GM18511 (cell line): ENCODE measurements around the gene JAK3.
"Not testable (repeated sequence)": the region's sequence is repeated elsewhere in the genome, so short reads cannot be mapped to it uniquely, and the experiment has no call there.

Source experiments
- ATAC-seq: cut with Tn5 transposase; IDR thresholded peaks from one replicate; pipeline ENCODE4 v1.9.1; 2021; ENCODE audit warnings: mild to moderate bottlenecking, moderate library complexity; ENCODE audit not compliant: unreplicated experiment

JAK3 gene

DNA sequence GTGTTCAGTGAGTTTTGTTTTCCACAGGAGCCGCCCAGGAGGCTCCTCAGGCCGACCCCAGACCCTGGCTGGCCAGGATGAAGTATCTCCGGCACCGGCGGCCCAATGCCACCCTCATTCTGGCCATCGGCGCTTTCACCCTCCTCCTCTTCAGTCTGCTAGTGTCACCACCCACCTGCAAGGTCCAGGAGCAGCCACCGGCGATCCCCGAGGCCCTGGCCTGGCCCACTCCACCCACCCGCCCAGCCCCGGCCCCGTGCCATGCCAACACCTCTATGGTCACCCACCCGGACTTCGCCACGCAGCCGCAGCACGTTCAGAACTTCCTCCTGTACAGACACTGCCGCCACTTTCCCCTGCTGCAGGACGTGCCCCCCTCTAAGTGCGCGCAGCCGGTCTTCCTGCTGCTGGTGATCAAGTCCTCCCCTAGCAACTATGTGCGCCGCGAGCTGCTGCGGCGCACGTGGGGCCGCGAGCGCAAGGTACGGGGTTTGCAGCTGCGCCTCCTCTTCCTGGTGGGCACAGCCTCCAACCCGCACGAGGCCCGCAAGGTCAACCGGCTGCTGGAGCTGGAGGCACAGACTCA lies 40.0 kb downstream of the JAK3 start:
- ATAC-seq = no peak

GRCh38 chr19:17806945-17807344 lies 40.8 kb downstream of the JAK3 start:
- ATAC-seq = no peak

- no peak for ATAC-seq
These were observed 42.4 kb downstream of the JAK3 start for GRCh38 chr19:17805427-17805826.

DNA sequence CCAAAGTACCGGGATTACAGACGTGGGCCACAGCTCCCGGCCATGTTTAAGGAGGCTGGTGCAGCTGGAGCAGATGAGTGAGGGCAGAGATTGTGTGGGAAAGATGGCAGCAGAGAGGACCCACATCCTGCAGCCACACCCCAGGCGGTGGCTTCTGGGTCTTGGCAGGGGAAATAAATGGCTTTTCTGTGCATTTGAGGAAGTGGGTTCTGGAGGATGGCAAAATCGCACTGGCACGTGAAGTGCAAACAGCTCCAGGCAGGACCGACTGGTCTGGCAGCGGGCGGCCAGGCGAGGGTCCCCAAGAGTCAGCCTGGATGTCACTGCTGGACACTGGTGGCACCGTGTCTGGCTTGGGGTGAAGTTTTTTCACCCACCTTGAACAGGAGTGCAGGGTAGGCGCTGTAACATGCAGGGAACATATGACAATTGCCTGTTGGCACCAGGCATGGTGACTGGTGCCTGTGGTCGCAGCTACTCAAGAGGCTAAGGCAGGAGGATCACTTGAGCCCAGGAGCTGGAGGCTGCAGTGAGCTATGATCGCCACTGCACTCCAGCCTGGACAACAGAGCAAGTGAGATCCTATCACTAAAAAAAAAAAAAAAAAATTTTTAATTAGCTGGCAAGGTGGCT lies 44.4 kb downstream of the JAK3 start:
- ATAC-seq = no peak

GRCh38 chr19:17802137-17802858 lies 45.5 kb downstream of the JAK3 start:
- ATAC-seq = no peak

DNA sequence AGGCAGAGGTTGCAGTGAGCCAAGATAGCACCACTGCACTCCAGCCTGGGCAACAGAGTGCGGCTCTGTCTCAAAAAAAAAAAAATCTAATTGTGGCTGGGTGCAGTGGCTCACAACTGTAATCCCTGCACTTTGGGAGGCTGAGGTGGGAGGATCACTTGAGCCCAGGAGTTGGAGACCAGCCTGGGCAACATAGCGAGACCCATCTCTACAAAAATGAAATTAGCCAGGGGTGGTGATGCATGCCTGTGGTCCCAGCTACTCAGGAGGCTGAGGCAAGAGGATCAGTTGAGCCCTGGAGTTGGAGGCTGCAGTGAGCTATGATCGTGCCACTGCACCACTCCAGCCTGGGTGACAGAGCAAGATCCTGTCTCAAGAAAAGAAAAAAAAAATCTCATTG lies 49.2 kb downstream of the JAK3 start:
- ATAC-seq = not testable (repeated sequence)

GRCh38 chr19:17797424-17798201 lies 50.2 kb downstream of the JAK3 start:
- ATAC-seq = no peak

DNA sequence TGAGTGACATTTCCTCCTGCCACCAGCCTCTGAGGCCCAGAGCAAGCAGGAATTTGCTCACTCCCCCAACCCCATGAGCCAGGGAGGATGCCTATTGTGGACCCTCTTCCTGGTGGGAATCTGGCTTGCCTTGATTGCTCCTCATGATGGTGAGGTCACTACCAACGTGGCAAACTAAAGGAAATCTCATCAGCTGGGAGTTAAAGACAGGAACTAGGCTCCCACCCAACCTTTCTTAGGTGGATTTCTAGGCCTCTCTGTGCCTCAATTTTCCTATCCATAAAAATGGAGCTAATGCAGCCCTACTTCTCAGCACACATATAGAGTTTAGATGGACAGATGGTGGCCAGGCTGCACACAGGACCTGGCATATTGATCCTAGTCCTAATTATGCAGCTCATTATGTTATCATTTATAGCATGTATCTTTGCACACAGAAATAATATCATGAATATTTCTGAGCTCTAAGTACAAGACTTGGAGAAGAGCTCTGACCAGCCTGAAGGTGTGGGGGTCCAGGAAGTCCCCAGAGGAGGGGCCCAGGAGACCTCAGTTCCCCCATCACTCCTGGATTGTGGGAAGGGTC lies 50.9 kb downstream of the JAK3 start:
- ATAC-seq = no peak

DNA sequence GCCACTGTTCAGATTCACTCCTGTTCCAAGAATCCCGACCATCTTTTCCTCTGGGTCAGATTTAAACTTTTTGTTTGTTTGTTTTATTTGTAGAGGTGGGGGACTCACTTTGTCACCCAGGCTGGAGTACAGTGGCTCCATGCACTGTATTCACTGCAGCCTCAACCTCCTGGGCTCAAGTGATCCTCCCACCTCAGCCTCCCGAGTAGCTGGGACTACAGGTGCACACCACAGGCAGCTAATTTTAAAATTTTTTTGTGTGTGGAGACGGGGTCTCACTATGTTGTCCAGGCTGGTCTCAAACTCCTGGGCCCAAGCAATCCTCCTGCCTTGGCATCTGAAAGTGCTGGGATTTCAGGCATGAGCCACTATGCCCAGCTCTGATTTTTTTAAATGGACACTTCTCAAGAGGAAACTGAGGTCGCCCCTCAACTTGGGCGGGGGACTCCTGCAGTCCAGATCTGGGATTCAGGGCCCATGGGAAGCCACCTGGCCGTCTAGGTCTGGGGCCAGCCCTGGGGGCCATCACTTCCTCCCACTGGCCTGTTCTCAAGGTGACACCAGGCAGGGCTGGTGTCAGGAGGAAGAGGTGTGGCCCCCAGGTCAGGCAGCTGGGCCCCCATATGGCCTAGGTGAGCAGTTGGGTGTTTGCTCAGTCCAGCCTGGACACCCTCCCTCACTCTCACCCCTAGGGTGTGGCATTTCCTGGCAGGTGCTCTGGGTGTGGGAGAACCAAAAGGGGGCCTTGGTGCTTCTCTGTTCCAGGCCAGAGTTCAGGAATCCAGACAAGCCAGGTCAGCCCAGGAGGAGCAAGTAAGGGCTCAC lies 51.6 kb downstream of the JAK3 start:
- no peak for ATAC-seq

GRCh38 chr19:17795495-17795856 lies 52.3 kb downstream of the JAK3 start:
- no peak for ATAC-seq

- ATAC-seq = no peak
These were observed 52.9 kb downstream of the JAK3 start, which contains the start of gene B3GNT3 for GRCh38 chr19:17794731-17795494. Gene B3GNT3, plus strand, starts transcription at chr19:17795138. Its CDS starts 12,670 bp downstream, at chr19:17807808.

GRCh38 chr19:17794412-17794730 lies 53.4 kb downstream of the JAK3 start:
- ATAC-seq = no peak

DNA sequence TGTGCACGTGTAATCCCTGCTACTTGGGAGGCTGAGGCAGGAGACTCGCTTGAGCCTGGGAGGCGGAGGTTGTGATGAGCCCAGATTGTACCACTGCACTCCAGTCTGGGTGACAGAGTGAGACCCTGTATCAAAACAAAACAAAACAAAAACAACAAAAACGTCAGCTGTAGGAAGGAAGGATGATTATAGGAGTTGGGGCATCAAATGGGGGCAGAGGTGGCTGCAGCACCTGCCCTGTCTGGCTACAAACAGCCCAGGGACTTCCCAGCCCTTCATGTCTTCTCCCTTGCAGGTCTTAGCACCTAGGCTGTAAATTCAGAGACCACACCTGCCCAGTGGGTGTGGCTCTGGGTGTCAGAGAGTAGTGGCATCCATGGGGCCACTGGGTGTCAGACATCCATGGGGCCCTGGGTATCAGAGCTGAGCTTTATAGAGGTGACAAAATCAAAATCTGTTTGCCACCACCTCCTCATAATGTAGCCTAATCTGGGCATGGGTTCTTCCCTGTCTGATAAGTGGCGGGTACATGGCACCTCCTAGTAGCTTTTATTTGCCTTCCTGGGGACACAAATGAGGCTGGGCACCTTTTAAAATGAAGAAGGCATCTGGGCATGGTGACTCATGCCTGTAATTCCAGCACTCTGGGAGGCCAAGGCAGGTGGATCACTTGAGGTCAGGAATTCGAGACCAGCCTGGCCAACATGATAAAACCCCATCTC lies 57.6 kb downstream of the JAK3 start:
- ATAC-seq = no peak

DNA sequence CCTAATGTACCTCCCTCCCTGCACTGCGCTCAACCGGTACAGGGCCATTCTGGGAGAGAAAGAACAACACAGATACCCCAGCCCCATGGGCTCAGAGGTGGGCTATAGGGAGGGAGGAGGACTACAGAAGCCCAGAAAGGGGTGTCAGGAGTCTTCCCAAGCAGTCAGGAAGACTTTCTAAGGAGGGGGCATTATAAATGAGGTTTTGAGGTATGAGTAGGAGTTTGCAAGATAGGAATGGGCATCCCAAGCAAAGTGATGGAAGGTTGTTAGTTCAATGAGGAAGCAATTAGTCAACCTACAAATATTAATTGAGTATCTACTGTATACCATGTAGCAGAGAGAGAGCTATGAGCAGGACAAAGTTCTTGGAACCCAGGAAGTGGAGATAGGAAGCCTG lies 59.1 kb downstream of the JAK3 start:
- ATAC-seq = no peak

DNA sequence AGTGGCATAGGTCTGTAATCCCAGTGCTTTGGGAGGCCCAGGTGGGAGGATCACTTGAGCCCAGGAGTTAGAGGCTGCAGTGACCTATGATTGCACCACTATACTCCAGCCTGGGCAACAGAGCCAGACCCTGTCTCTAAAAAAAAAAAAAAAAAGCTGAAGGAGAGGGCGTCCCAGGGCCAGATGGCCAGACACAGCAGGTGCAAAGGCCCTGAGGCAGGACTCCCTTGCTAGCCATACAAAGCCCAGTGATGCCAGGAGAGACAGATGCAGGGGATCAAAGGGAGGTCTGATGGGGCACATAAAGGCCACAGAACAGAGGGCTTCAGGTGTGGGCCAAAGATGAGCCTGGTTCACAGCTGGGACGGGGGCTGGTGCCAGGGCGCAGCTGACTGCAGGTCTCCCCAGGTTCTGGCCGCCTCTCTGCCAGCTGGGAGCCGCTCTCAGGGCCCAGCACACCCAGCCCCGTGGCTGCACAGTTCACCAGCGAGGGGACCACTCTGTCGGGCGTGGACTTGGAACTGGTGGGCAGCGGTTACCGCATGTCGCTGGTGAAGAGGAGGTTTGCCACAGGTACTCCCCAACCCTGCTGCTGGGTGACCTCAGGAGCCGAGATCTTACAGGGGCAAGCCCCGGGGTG lies 60.4 kb downstream of the JAK3 start:
- no peak for ATAC-seq

GRCh38 chr19:17784201-17785008 lies 63.4 kb downstream of the JAK3 start:
- ATAC-seq = no peak

DNA sequence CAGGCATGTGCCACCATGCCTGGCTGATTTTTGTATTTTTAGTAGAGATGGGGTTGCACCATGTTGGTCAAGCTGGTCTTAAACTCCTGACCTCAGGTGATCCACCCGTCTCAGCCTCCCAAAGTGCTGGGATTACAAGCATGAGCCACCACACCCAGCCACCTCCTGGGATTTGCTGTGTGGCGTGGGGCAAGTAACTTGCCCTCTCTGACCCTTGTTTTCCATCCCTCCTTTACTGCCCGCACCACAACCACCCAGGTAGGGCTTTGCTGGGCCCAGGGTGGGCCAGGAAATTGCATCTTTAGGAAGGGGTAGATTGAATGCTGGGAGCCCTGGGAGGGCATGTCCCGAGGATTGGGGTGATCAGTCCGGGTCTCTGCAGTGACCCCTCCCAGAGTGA lies 64.1 kb downstream of the JAK3 start:
- not testable (repeated sequence) for ATAC-seq

- no peak for ATAC-seq
These were observed 67.0 kb downstream of the JAK3 start for GRCh38 chr19:17780781-17781180.
